WTC11 (cell line): ENCODE measurements around the gene NAT16. TPM values are rescaled to one million over a fixed set of nuclear protein-coding genes. Genes with fewer than 3 reads are reported as not detected.

Experiments used
- ATAC-seq: fragments of 200-7000 bp; cut with Tn5 transposase; 2 replicates; pipeline ENCODE4 v1.10.0; 2021; ENCODE audit warnings: mild to moderate bottlenecking, moderate library complexity
- CTCF ChIA-PET: fragments of 300-600 bp; sonication (Branson Sonifier 250); formaldehyde crosslinking; loops from one replicate; lab custom pipeline; 2021; ENCODE audit warnings: antibody characterized with exemption; lab: Charles Lee
- POLR2A ChIA-PET: fragments of 350-600 bp; sonication (Branson Sonifier 250); formaldehyde crosslinking; loops from one replicate; lab custom pipeline; 2021; ENCODE audit warnings: antibody characterized with exemption; lab: Charles Lee
- DNase-seq: peaks from one replicate; pipeline ENCODE4 v3.0.0; 2021; ENCODE audit warnings: low spot score
- H3K27ac Mint-ChIP-seq: 2 replicates; pipeline ENCODE4 v1.8.0; 2021; ENCODE audit warnings: mixed read lengths
- H3K27me3 Mint-ChIP-seq: 2 replicates; pipeline ENCODE4 v1.8.0; 2021; ENCODE audit warnings: low read depth, mild to moderate bottlenecking, moderate library complexity, mixed read lengths
- H3K36me3 Mint-ChIP-seq: 2 replicates; pipeline ENCODE4 v1.8.0; 2021; ENCODE audit warnings: mixed read lengths
- H3K4me1 Mint-ChIP-seq: 2 replicates; pipeline ENCODE4 v1.8.0; 2022; ENCODE audit warnings: mixed read lengths
- H3K4me3 Mint-ChIP-seq: 2 replicates; pipeline ENCODE4 v1.8.0; 2021; ENCODE audit warnings: mild to moderate bottlenecking, moderate library complexity, mixed read lengths
- H3K9me3 Mint-ChIP-seq: 2 replicates; pipeline ENCODE4 v1.8.0; 2021; ENCODE audit warnings: mixed read lengths
- AFF4 ChIP-seq: sonication (generic); formaldehyde crosslinking; IDR thresholded peaks from 2 replicates; pipeline ENCODE4 v1.8.1; 2023; ENCODE audit warnings: mild to moderate bottlenecking, missing genetic modification reagents, borderline replicate concordance
- ARID4B ChIP-seq: sonication (generic); formaldehyde crosslinking; IDR thresholded peaks from 2 replicates; pipeline ENCODE4 v1.8.0; 2023; ENCODE audit warnings: missing genetic modification reagents, mild to moderate bottlenecking, borderline replicate concordance
- FOXP4 ChIP-seq: sonication (generic); formaldehyde crosslinking; IDR thresholded peaks from 2 replicates; pipeline ENCODE4 v1.8.0; 2022; ENCODE audit warnings: mild to moderate bottlenecking, missing genetic modification reagents
- GRHL2 ChIP-seq: fragments of 250-450 bp; sonication (Bioruptor Pico); IDR thresholded peaks from 2 replicates; pipeline ENCODE4 v1.8.0; 2022; ENCODE audit warnings: mild to moderate bottlenecking, moderate library complexity; ENCODE audit not compliant: insufficient replicate concordance, severe bottlenecking
- GTF2I ChIP-seq: fragments of 250-450 bp; sonication (Bioruptor Pico); conservative IDR thresholded peaks from 2 replicates; pipeline ENCODE4 v1.4.0; 2021; ENCODE audit warnings: mild to moderate bottlenecking
- IRF2 ChIP-seq: sonication (generic); formaldehyde crosslinking; IDR thresholded peaks from 2 replicates; pipeline ENCODE4 v1.8.0; 2022; ENCODE audit warnings: low read depth, missing genetic modification reagents, borderline replicate concordance
- PRDM15 ChIP-seq: sonication (generic); formaldehyde crosslinking; IDR thresholded peaks from 2 replicates; pipeline ENCODE4 v1.8.0; 2022; ENCODE audit warnings: missing genetic modification reagents
- SMAD3 ChIP-seq: sonication (generic); formaldehyde crosslinking; IDR thresholded peaks from 2 replicates; pipeline ENCODE4 v1.8.0; 2022; ENCODE audit warnings: missing genetic modification reagents, mild to moderate bottlenecking, borderline replicate concordance
- SP1 ChIP-seq: sonication (generic); formaldehyde crosslinking; conservative IDR thresholded peaks from 2 replicates; pipeline ENCODE4 v1.8.1; 2022; ENCODE audit warnings: missing genetic modification reagents
- TCF7 ChIP-seq: sonication (generic); formaldehyde crosslinking; IDR thresholded peaks from 2 replicates; pipeline ENCODE4 v1.8.0; 2022; ENCODE audit warnings: mild to moderate bottlenecking, low read depth, missing genetic modification reagents, moderate library complexity
- TEAD4 ChIP-seq: sonication (generic); formaldehyde crosslinking; IDR thresholded peaks from 2 replicates; pipeline ENCODE4 v1.8.0; 2022; ENCODE audit warnings: mild to moderate bottlenecking, missing genetic modification reagents
- USF1 ChIP-seq: sonication (generic); formaldehyde crosslinking; IDR thresholded peaks from 2 replicates; pipeline ENCODE4 v1.8.0; 2022; ENCODE audit warnings: mild to moderate bottlenecking, missing genetic modification reagents
- ZNF121 ChIP-seq: sonication (generic); formaldehyde crosslinking; IDR thresholded peaks from 2 replicates; pipeline ENCODE4 v1.8.0; 2023; ENCODE audit warnings: missing genetic modification reagents
- ZNF232 ChIP-seq: sonication (generic); formaldehyde crosslinking; IDR thresholded peaks from 2 replicates; pipeline ENCODE4 v1.8.0; 2022; ENCODE audit warnings: mild to moderate bottlenecking, missing genetic modification reagents
- ZNF281 ChIP-seq: sonication (generic); formaldehyde crosslinking; IDR thresholded peaks from 2 replicates; pipeline ENCODE4 v1.8.0; 2023; ENCODE audit warnings: mild to moderate bottlenecking, missing genetic modification reagents
- ZNF512 ChIP-seq: sonication (generic); formaldehyde crosslinking; IDR thresholded peaks from 2 replicates; pipeline ENCODE4 v1.8.1; 2022; ENCODE audit warnings: missing genetic modification reagents, borderline replicate concordance
- total RNA-seq: library from RNA; stranded (reverse); gene quantifications from 3 replicates; pipeline ENCODE4 v1.2.3, GENCODE V29; 2021

The NAT16 gene
- total RNA-seq, 1 experiment from 2014 or later: 0.39 TPM

GRCh38 chr7:101166909-101167644 lies 13.0 kb downstream of the NAT16 start:
- ChIA-PET CTCF (interaction anchor here (1.0 to 9.0 kb wide), 3 partner anchors 11 to 26 kb away, joined by 5 to 103 read pairs (median 41); no protein-coding TSS in a partner anchor), POLR2A (interaction anchor here (0.7 kb wide), 1 partner anchor 24 kb away, joined by 5 read pairs; no protein-coding TSS in a partner anchor)
- no peak overlapping the region for H3K27ac Mint-ChIP-seq
- peak; percentile 11 for ATAC-seq
- peaks cover 84% of the 10 kb centered on the region for H3K27me3 Mint-ChIP-seq
- no peaks in the 10 kb centered on the region for H3K36me3 Mint-ChIP-seq
- peak; percentile 73 for DNase-seq
- H3K4me1 Mint-ChIP-seq: peaks cover 67% of the 10 kb centered on the region
- peak overlapping the region; percentile 81 for H3K4me3 Mint-ChIP-seq
- no peaks in the 10 kb centered on the region for H3K9me3 Mint-ChIP-seq
- TF ChIP-seq ZNF512 (peak; percentile 59; the same call in 1 of the 2 replicates), ZNF281 (peak; percentile 91), SMAD3 (CRISPR knock-in tag) (no peak), SP1 (CRISPR knock-in tag) (no peak; the same call in 1 of the 2 replicates), GRHL2 (no peak), ZNF121 (CRISPR knock-in tag) (no peak), TEAD4 (CRISPR knock-in tag) (no peak), TCF7 (CRISPR knock-in tag) (no peak), IRF2 (CRISPR knock-in tag) (no peak), ARID4B (no peak; the same call in 1 of the 2 replicates), GTF2I (no peak), USF1 (CRISPR knock-in tag) (peak; percentile 70; the same call in 1 of the 2 replicates), AFF4 (CRISPR knock-in tag) (no peak), ZNF232 (CRISPR knock-in tag) (no peak), FOXP4 (CRISPR knock-in tag) (no peak), PRDM15 (no peak)
